NCI-H1417 (cell line): ENCODE data around the gene ERICH2.
"Not testable (repeated sequence)": the region's sequence is repeated elsewhere in the genome, so short reads cannot be mapped to it uniquely, and the experiment has no call there.

ENCODE experiments used
- DNase-seq, 3 experiments: peaks; one replicate each; lab custom pipeline; 2025; lab: John Stamatoyannopoulos, UW

ERICH2 gene

GRCh38 chr2:170770008-170770605 is at the start of gene ERICH2:
Gene ERICH2, plus strand, starts transcription at chr2:170770378. Its CDS starts 304 bp downstream, at chr2:170770682.
- peak; percentile 27 to 70 (median 66) for DNase-seq

DNA sequence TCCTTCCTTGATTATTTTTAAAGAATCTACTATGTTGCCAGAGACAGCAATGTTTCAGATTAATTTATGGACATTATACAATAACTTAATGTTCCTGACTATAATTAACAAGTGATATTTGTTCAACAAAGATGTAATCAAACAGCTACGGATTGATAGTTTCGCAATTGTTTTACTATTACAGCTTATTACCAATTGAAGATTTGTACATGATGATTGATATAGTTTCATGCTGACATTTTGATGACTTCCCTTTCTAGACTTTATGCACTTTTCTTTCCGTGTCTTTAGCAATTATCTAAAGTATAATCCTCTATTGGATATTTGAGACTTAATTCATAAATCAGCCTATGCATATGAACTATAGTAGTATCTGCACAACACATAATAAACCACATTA is 48.5 kb upstream of the ERICH2 start:
- no peak for DNase-seq

- DNase-seq, result no peak
Measured at GRCh38 chr2:170722301-170722700, 47.9 kb upstream of the ERICH2 start.

DNA sequence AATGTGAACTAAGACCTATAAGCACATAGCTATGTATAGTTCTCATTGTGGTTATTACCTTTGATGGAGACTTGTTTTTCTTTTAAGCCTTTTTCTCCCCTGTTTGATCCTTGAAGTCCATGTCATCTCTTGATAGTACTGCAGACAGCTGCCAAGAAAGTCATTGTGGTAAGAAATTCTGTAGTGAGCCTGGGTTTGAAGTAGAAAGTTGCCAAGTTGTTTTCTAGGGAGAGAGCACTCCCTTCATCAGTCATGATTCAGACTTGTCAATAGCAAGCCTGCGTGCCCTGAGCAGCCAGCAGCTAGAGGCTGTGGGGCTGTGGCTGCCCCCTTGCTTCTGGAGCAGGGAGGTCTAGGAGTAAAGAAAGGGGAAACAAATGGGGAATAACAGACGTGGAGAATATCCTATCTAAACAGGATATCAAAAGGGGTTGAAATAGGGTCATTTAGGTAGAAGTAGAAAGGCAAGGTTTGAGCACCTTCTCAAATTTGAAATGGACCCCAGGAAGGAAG is 46.7 kb upstream of the ERICH2 start:
- DNase-seq, result no peak

DNA sequence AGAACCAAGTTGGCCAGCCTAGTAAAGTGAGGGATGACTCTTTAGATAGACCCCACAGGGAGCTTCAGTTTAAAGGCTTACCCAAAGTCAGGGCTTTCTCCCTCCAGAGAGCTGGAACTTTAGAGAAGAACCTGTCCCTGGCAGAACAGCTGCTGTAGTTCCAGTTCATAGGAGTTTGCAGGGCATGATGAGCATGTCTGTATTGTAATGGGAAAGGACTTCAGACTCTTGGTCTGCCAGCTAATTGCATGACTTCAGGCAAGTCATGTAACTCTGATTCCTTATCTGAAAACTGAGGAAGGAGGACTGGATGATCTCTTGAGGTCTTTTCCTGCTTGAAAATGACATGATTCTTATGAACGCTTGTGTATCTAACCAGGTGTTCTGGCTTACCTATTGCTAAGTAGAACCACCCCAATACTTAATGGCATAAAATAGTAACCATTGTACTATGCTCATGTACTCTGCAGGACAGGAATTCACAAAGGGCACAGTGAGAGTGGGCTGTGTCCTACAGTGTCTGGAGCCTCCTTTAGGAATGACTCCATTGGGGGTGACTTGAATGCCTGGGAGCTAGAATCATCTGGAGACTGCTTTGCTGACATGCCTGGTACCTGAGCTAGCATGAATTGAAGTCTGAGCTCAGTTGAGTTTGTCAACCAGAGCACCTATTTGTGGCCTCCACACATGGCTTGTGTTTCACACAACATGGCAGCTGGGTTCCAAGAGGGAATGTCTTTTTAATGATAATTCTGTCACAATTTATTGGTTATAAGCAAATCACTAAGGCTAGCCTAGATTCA is 36.2 kb upstream of the ERICH2 start:
- DNase-seq, result no peak

GRCh38 chr2:170734601-170735000 is 35.6 kb upstream of the ERICH2 start:
- DNase-seq, result not testable (repeated sequence)

GRCh38 chr2:170736628-170737027 is 33.5 kb upstream of the ERICH2 start:
- DNase-seq, result no peak

- DNase-seq, result no peak
Measured at GRCh38 chr2:170737406-170737805, 32.8 kb upstream of the ERICH2 start.

- no peak for DNase-seq
Measured at GRCh38 chr2:170737821-170738220, 32.4 kb upstream of the ERICH2 start.

GRCh38 chr2:170739048-170739447 is 31.1 kb upstream of the ERICH2 start:
- no peak for DNase-seq

GRCh38 chr2:170739507-170740046 is 30.6 kb upstream of the ERICH2 start:
- DNase-seq, result no peak

GRCh38 chr2:170740660-170741059 is 29.5 kb upstream of the ERICH2 start:
- DNase-seq, result no peak

DNA sequence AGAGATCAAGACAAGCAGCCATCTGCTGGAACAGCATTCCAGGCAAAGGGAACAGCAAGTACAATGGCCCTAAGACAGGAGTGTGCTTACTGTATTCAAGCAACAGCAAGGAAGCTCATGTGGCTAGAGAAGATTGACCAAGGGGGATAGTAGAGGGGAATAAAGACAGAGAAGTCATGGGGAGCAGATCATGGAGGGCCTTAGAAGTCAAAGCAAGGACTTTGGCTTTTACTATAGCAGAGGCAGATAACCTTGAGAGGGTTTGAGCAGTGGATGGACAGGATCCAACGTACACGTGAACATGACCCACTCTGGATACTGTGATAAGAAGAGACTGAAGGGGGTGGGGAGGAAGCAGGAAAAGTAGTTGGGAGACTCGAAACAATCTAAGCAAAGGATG is 28.2 kb upstream of the ERICH2 start:
- DNase-seq, result no peak

DNA sequence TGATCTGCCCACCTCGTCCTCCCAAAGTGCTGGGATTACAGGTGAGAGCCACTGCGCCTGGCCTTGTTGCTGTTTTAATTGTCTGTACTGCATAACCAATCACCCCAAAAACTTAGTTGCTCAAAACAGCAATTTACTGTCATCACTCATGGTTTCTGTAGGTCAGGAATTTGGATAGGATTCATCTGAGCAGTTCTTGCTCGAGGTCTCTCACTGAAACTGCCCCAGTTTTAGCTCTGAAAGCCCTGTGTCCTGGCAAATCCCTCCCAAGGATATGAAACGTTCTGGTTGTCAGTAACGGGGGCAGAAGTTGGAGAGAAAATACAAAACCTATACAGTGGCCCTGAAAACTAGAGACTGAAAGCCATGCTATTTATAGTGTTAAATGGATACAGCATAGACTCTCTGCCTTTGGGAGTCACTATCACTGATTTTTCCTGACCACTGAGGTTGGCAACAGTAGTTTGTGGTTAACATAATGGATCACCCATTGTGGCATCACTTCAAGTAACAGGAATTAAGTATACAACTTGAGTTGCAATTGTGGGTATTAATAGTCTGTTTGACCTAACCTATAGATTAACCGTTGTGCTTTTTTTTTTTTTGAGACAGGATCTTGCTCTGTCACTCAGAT is 27.2 kb upstream of the ERICH2 start:
- no peak for DNase-seq

GRCh38 chr2:170743530-170744239 is 26.5 kb upstream of the ERICH2 start:
- no peak for DNase-seq

DNA sequence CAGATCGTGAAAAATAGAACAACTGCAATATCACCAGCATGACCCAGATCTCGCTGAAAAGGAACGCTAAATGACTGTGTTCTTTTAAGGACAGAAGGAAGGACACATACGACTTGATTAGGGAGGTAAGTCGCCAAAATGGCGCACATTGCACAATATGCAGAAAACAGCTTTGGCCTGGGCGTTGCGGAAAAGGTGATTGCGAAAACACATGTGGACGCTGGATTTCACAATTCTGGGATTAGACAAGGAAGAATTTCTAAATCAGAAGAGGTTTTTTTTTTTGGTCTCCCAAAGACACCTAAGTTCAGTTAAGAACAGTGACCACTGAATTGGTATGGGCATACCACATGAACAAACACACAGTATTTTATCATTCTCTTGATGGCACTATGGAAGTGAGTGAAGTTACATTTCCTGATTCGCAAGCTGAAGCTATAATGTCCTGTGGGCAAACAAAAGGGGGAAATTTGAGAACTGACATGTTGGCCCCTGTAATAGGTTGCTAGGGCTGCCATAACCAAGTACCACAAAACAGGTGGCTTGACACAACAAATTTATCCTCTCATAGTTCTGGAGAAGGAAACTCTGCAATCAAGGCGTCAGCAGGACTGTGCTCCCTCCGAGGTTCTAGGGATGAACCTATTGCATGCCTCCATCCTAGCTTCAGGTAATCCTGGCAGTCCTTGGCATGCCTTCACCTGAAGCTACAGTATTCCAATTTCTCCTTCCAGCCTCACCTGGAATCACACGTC is 25.8 kb upstream of the ERICH2 start:
- no peak for DNase-seq

GRCh38 chr2:170745305-170745704 is 24.9 kb upstream of the ERICH2 start:
- no peak for DNase-seq

GRCh38 chr2:170747921-170748320 is 22.3 kb upstream of the ERICH2 start:
- no peak for DNase-seq

DNA sequence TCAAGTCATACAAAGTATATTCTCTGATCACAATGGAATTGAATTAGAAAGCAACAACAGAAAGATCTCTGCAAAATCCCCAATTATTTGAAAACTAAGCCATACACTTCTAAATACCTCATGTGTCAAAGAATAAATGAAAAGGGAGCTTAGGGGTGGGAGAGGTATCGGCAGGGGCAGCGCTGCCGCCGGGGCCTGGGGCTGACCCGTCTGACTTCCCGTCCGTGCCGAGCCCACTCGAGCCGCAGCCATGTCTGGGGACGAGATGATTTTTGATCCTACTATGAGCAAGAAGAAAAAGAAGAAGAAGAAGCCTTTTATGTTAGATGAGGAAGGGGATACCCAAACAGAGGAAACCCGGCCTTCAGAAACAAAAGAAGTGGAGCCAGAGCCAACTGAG is 18.6 kb upstream of the ERICH2 start:
- not testable (repeated sequence) for DNase-seq

GRCh38 chr2:170761572-170761971 is 8.6 kb upstream of the ERICH2 start:
- DNase-seq, result no peak

GRCh38 chr2:170762760-170763159 is 7.4 kb upstream of the ERICH2 start:
- no peak for DNase-seq
